ENCODE data around the gene NCK2.

Gene NCK2

DNA sequence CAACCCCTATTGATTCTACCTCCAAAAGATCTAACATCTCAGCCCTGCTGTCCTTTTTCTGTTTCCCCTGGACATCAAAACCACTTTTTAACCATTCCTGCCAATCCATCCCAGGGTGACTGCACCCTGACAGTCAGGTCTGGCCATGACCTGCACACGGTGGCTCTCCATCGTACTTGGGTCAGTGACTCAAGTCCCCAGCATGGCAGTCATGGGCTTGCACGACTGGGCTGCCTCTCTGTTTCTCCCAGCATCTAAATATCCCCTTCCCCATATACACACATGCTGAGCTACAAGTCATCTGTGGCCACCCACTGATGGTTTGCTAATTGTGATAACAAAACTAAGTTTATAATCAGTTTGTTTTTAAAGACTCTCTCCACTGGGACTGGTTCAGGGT, 6.6 kb downstream of the NCK2 start:
- Histone ChIP-seq H3K27ac (ENCODE audit: low read length) (no peak overlapping the region), H3K27me3 (replicated peaks; ENCODE audit: insufficient read depth, low read length) (no peaks in the 10 kb centered on the region), H3K9me3 (replicated peaks; ENCODE audit: insufficient read depth, low read length) (no peaks in the 10 kb centered on the region), H4K20me1 (ENCODE audit: insufficient read depth, low read length) (peaks cover 43% of the 10 kb centered on the region; the same call in 1 of the 2 replicates), H3K9ac (ENCODE audit: low read length) (no peak overlapping the region), H3K36me3 (replicated peaks; ENCODE audit: insufficient read depth, low read length) (peaks cover 17% of the 10 kb centered on the region), H3K79me2 (ENCODE audit: low read length) (peaks cover 100% of the 10 kb centered on the region), H3K4me1 (ENCODE audit: low read length) (peaks cover 28% of the 10 kb centered on the region), H3F3A (ENCODE audit: insufficient read depth, low read length) (peaks cover 5% of the 10 kb centered on the region), H3K9me2 (replicated peaks; ENCODE audit: insufficient read depth, low read length) (no peaks in the 10 kb centered on the region), H2AFZ (ENCODE audit: low read length) (no peak overlapping the region), H3K4me3 (ENCODE audit: low read length) (no peak overlapping the region), H3K4me2 (ENCODE audit: low read depth, low read length) (no peak overlapping the region)
- TF ChIP-seq CTCF (IDR thresholded peaks at IDR 0.05; ENCODE audit: low read length): no peak
- no peak for TF ChIP-seq EZH2phosphoT487 (IDR thresholded peaks at IDR 0.05; ENCODE audit: low read length)
- no peak for TF ChIP-seq EZH2 (optimal IDR thresholded peaks at IDR 0.05; ENCODE audit: low read depth, low read length)
- no peak for DNase-seq

DNA sequence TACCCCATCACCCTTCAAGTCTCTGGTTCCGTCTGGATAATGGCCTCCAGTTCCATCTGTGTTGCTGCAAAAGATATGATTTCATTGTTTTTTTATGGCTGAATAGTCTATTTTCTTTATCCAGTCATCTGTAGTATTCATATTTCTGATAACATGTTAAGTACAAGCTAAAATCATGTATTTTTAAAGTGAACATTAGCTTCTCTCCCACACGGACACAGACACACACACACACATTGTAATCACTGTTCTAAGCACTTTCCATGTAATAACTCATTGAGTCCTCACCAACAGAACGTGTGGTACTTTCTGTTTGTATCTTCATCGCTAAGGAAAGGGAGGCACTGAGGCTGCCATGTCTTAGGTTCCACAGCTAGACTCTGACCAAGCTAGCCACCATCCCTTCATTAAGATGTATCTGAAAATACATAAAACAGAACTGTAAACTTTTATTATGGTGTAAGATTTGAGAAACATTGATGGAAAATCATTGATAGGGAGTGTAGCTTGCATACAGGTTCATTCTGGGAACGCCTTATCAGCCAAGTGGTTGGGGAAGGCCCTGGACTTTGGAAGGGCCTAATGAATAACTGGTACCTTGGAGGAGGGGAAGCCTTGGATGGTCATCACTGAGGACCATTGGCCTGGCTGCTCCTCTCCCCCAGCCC, 8.1 kb downstream of the NCK2 start:
- H3F3A ChIP-seq (ENCODE audit: insufficient read depth, low read length): no peaks in the 10 kb centered on the region
- peaks cover 56% of the 10 kb centered on the region; the same call in 1 of the 2 replicates for H4K20me1 ChIP-seq (ENCODE audit: insufficient read depth, low read length)
- peaks cover 16% of the 10 kb centered on the region for H3K4me1 ChIP-seq (ENCODE audit: low read length)
- DNase-seq: no peak
- H3K27me3 ChIP-seq (replicated peaks; ENCODE audit: insufficient read depth, low read length): no peaks in the 10 kb centered on the region
- H3K27ac ChIP-seq (ENCODE audit: low read length): no peak overlapping the region
- TF ChIP-seq EZH2phosphoT487 (IDR thresholded peaks at IDR 0.05; ENCODE audit: low read length): no peak
- no peak for TF ChIP-seq CTCF (IDR thresholded peaks at IDR 0.05; ENCODE audit: low read length)
- no peak for TF ChIP-seq EZH2 (optimal IDR thresholded peaks at IDR 0.05; ENCODE audit: low read depth, low read length)
- no peaks in the 10 kb centered on the region for H3K9me2 ChIP-seq (replicated peaks; ENCODE audit: insufficient read depth, low read length)
- no peak overlapping the region for H3K9ac ChIP-seq (ENCODE audit: low read length)
- H2AFZ ChIP-seq (ENCODE audit: low read length): no peak overlapping the region
- H3K4me3 ChIP-seq (ENCODE audit: low read length): no peak overlapping the region
- no peaks in the 10 kb centered on the region for H3K9me3 ChIP-seq (replicated peaks; ENCODE audit: insufficient read depth, low read length)
- peaks cover 12% of the 10 kb centered on the region for H3K36me3 ChIP-seq (replicated peaks; ENCODE audit: insufficient read depth, low read length)
- H3K4me2 ChIP-seq (ENCODE audit: low read depth, low read length): no peak overlapping the region
- peaks cover 100% of the 10 kb centered on the region for H3K79me2 ChIP-seq (ENCODE audit: low read length)

GRCh38 chr2:105753380-105753779, 8.7 kb downstream of the NCK2 start:
- Histone ChIP-seq H3K9me3 (replicated peaks; ENCODE audit: insufficient read depth, low read length) (no peaks in the 10 kb centered on the region), H3K4me3 (ENCODE audit: low read length) (no peak overlapping the region), H3K4me2 (ENCODE audit: low read depth, low read length) (no peak overlapping the region), H3K79me2 (ENCODE audit: low read length) (peaks cover 100% of the 10 kb centered on the region), H3K9ac (ENCODE audit: low read length) (no peak overlapping the region), H3K4me1 (ENCODE audit: low read length) (peaks cover 13% of the 10 kb centered on the region; the same call in 1 of the 2 replicates), H3K36me3 (replicated peaks; ENCODE audit: insufficient read depth, low read length) (peaks cover 12% of the 10 kb centered on the region), H3F3A (ENCODE audit: insufficient read depth, low read length) (no peaks in the 10 kb centered on the region), H3K9me2 (replicated peaks; ENCODE audit: insufficient read depth, low read length) (no peaks in the 10 kb centered on the region), H4K20me1 (ENCODE audit: insufficient read depth, low read length) (peaks cover 61% of the 10 kb centered on the region; the same call in 1 of the 2 replicates), H3K27ac (ENCODE audit: low read length) (no peak overlapping the region), H2AFZ (ENCODE audit: low read length) (no peak overlapping the region), H3K27me3 (replicated peaks; ENCODE audit: insufficient read depth, low read length) (no peaks in the 10 kb centered on the region)
- no peak for DNase-seq
- no peak for TF ChIP-seq EZH2phosphoT487 (IDR thresholded peaks at IDR 0.05; ENCODE audit: low read length)

DNA sequence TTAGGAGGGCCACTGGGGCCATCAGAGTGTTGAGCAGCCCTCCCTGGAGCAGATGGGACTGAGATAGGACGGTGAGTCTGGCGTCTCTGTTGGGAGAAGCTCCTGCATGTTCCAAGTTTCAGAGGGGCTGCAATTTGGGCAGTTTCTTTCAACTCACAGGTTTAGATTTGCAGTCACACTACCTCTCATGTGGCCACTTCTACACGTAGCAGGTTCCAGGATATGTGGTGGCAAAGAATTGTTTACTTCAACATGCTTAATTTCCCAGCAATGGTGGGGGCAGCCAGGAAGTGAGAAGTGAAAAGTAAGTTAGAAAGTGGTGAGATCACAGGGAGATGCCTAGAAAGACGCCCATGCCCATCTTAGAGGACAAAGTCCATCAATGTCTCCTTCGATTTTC, 9.3 kb downstream of the NCK2 start:
- Histone ChIP-seq H3K9me3 (replicated peaks; ENCODE audit: insufficient read depth, low read length) (no peaks in the 10 kb centered on the region), H3F3A (ENCODE audit: insufficient read depth, low read length) (no peaks in the 10 kb centered on the region), H3K27ac (ENCODE audit: low read length) (no peak overlapping the region), H3K4me3 (ENCODE audit: low read length) (no peak overlapping the region), H3K27me3 (replicated peaks; ENCODE audit: insufficient read depth, low read length) (no peaks in the 10 kb centered on the region), H3K36me3 (replicated peaks; ENCODE audit: insufficient read depth, low read length) (peaks cover 12% of the 10 kb centered on the region), H2AFZ (ENCODE audit: low read length) (no peak overlapping the region), H3K4me2 (ENCODE audit: low read depth, low read length) (no peak overlapping the region), H4K20me1 (ENCODE audit: insufficient read depth, low read length) (peaks cover 61% of the 10 kb centered on the region), H3K9ac (ENCODE audit: low read length) (no peak overlapping the region), H3K79me2 (ENCODE audit: low read length) (peaks cover 100% of the 10 kb centered on the region), H3K9me2 (replicated peaks; ENCODE audit: insufficient read depth, low read length) (no peaks in the 10 kb centered on the region), H3K4me1 (ENCODE audit: low read length) (peaks cover 9% of the 10 kb centered on the region; the same call in 1 of the 2 replicates)
- no peak for DNase-seq
- TF ChIP-seq EZH2phosphoT487 (IDR thresholded peaks at IDR 0.05; ENCODE audit: low read length): no peak
- no peak for TF ChIP-seq CTCF (IDR thresholded peaks at IDR 0.05; ENCODE audit: low read length)
- no peak for TF ChIP-seq EZH2 (optimal IDR thresholded peaks at IDR 0.05; ENCODE audit: low read depth, low read length)

Measured in MM.1S (cell line).